Tibial nerve (tissue), 4 donors: ENCODE data around the gene INSYN1. TPM values are rescaled to one million over a fixed set of nuclear protein-coding genes. Genes with fewer than 3 reads are reported as not detected.
A peak's percentile ranks its signal among the peaks of the same experiment; 100 is the strongest.

Experiments
- DNase-seq, 2 donors: peaks; one replicate each; pipeline ENCODE4 v3.0.0-alpha.2; 2019; ENCODE audit warnings: low spot score in 2 of 2
- H3K27ac ChIP-seq, 4 donors: fragments of 200-600 bp; sonication (generic) in 3 of 4; one replicate each; pipeline ENCODE4 v1.5.1; 2017 to 2019; ENCODE audit warnings: mild to moderate bottlenecking in 1 of 4
- H3K27me3 ChIP-seq, 2 donors: fragments of 200-600 bp; sonication (generic) in 1 of 2; one replicate each; pipeline versions ENCODE4 v1.5.1 to v1.6.0; 2017 to 2019
- H3K36me3 ChIP-seq, 3 donors: fragments of 200-600 bp; sonication (generic); one replicate each; pipeline ENCODE4 v1.5.1; 2018 to 2019
- H3K4me1 ChIP-seq, 4 donors: fragments of 200-600 bp; sonication (generic) in 3 of 4; one replicate each; pipeline ENCODE4 v1.5.1; 2017 to 2019
- H3K4me3 ChIP-seq, 4 donors: fragments of 200-600 bp; sonication (generic) in 3 of 4; one replicate each; pipeline ENCODE4 v1.5.1; 2017 to 2019; ENCODE audit warnings: mild to moderate bottlenecking in 1 of 4, moderate library complexity in 1 of 4
- H3K9me3 ChIP-seq, 4 donors: fragments of 200-600 bp; sonication (generic) in 3 of 4; one replicate each; pipeline ENCODE4 v1.5.1; 2017 to 2019
- CTCF ChIP-seq, 5 experiments: fragments of 200-600 bp in 3 of 5; fragments of 450-650 bp in 2 of 5; sonication (generic) in 3 of 5; IDR thresholded peaks; one replicate each; pipeline ENCODE4 v1.5.1; 2016 to 2019; ENCODE audit warnings: antibody characterized with exemption in 5 of 5, mild to moderate bottlenecking in 3 of 5, moderate library complexity in 2 of 5
- EP300 ChIP-seq, 2 donors: sonication (generic); formaldehyde crosslinking; IDR thresholded peaks; one replicate each; pipeline ENCODE4 v1.6.1; 2017; ENCODE audit warnings: antibody characterized with exemption in 2 of 2, mild to moderate bottlenecking in 1 of 2
- POLR2A ChIP-seq, 2 donors: fragments of 450-650 bp; IDR thresholded peaks; one replicate each; pipeline ENCODE4 v1.6.1; 2017; ENCODE audit warnings: antibody characterized with exemption in 2 of 2, mild to moderate bottlenecking in 2 of 2, moderate library complexity in 2 of 2
- WGBS, 2 donors: methylation state at CpG; one replicate each; pipeline ENCODE4 v1.1.5; 2018; 5-methylcytosine and 5-hydroxymethylcytosine counted together
- total RNA-seq, 4 donors: library from RNA; depleted of rRNA; stranded (reverse); fragments of >200 nt; gene quantifications; one replicate each; pipeline ENCODE4 v1.1.0, GENCODE V29; 2016

The INSYN1 gene
- total RNA-seq, 4 donors from 2014 or later: 2.8 to 10.9 (median 6.7) TPM

- WGBS, 2 donors: 27 to 30% methylated on average over 4 of the region's 4 CpGs
- no peaks in the 10 kb centered on the region for H3K9me3 ChIP-seq
- H3K27ac ChIP-seq: peak overlapping the region in 2 of 4 donors; percentile 87 to 90
- H3K36me3 ChIP-seq: no peaks in the 10 kb centered on the region
- no peak for TF ChIP-seq CTCF (IDR thresholded peaks at IDR 0.05)
- no peak for TF ChIP-seq POLR2A (IDR thresholded peaks at IDR 0.05)
- no peak for TF ChIP-seq EP300 (IDR thresholded peaks at IDR 0.05)
- peaks cover 0 to 79% (median 36%) of the 10 kb centered on the region in 4 donors for H3K4me1 ChIP-seq
- H3K4me3 ChIP-seq: no peak overlapping the region
- H3K27me3 ChIP-seq: peaks cover 0 to 3% of the 10 kb centered on the region in 2 donors
- no peak for DNase-seq
Measured at GRCh38 chr15:73686781-73687256, 66.3 kb downstream of the INSYN1 start.

- Histone ChIP-seq H3K27me3 (peaks cover 0 to 3% of the 10 kb centered on the region in 2 donors), H3K4me1 (peaks cover 0 to 72% (median 29%) of the 10 kb centered on the region in 4 donors), H3K9me3 (no peaks in the 10 kb centered on the region), H3K4me3 (peak overlapping the region in 1 of 4 donors; percentile 76), H3K36me3 (no peaks in the 10 kb centered on the region), H3K27ac (peak overlapping the region in 2 of 4 donors; percentile 87 to 90)
- no peak for DNase-seq
- WGBS, 2 donors: 39 to 64% methylated on average over 6 of the region's 6 CpGs
- TF ChIP-seq POLR2A (IDR thresholded peaks at IDR 0.05) (no peak), EP300 (IDR thresholded peaks at IDR 0.05) (no peak), CTCF (IDR thresholded peaks at IDR 0.05) (no peak)
Measured at GRCh38 chr15:73685981-73686380, 67.2 kb downstream of the INSYN1 start.

Other genes with a start within 250 kb of the INSYN1 start
- gene NPTN, start 120.0 kb downstream of the INSYN1 start, total RNA-seq: 100 to 1,000 TPM in 2 of 4 donors, 10 to 100 TPM in 2; 84.3 to 118 (median 106) TPM
- gene CD276, start 69.0 kb downstream of the INSYN1 start, total RNA-seq: 10 to 100 TPM; 42.6 to 93.3 (median 70.9) TPM
- not detected for gene TBC1D21, start 120.2 kb upstream of the INSYN1 start, total RNA-seq
- gene LOXL1, start 173.1 kb upstream of the INSYN1 start, total RNA-seq: 10 to 100 TPM; 21.6 to 29.1 (median 24.4) TPM
- gene STOML1, start 238.9 kb upstream of the INSYN1 start, total RNA-seq: 10 to 100 TPM; 16.6 to 29.1 (median 21.5) TPM
- gene PML, start 241.4 kb upstream of the INSYN1 start, total RNA-seq: 100 to 1,000 TPM in 2 of 4 donors, 10 to 100 TPM in 2; 69.3 to 159 (median 89.4) TPM